Measurements from ENCODE around the gene MAML2. TPM values are rescaled to one million over a fixed set of nuclear protein-coding genes. Genes with fewer than 3 reads are reported as not detected.

MAML2 gene
- total and polyA plus RNA-seq, 2 experiments from 2014 or later = 1.1 to 8.2 TPM

- Histone ChIP-seq H3K27ac (no peak overlapping the region), H3K4me1 (ENCODE audit: low read depth) (no peaks in the 10 kb centered on the region), H3K36me3 (no peaks in the 10 kb centered on the region), H3K4me3 (no peak overlapping the region), H3K9me3 (ENCODE audit: low read depth) (no peaks in the 10 kb centered on the region), H3K27me3 (no peaks in the 10 kb centered on the region)
- no peak for DNase-seq (ENCODE audit: low read depth in 1 of 2, low spot score in 1 of 2)
- TF ChIP-seq, protein P1, sequence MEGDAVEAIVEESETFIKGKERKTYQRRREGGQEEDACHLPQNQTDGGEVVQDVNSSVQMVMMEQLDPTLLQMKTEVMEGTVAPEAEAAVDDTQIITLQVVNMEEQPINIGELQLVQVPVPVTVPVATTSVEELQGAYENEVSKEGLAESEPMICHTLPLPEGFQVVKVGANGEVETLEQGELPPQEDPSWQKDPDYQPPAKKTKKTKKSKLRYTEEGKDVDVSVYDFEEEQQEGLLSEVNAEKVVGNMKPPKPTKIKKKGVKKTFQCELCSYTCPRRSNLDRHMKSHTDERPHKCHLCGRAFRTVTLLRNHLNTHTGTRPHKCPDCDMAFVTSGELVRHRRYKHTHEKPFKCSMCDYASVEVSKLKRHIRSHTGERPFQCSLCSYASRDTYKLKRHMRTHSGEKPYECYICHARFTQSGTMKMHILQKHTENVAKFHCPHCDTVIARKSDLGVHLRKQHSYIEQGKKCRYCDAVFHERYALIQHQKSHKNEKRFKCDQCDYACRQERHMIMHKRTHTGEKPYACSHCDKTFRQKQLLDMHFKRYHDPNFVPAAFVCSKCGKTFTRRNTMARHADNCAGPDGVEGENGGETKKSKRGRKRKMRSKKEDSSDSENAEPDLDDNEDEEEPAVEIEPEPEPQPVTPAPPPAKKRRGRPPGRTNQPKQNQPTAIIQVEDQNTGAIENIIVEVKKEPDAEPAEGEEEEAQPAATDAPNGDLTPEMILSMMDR (IDR thresholded peaks at IDR 0.05; ENCODE audit: low read depth, low read length) = no peak
Measured at GRCh38 chr11:95944623-95945022, 398.4 kb downstream of the MAML2 start.

- Histone ChIP-seq H3K9me3 (ENCODE audit: low read depth) (no peaks in the 10 kb centered on the region), H3K4me1 (ENCODE audit: low read depth) (no peaks in the 10 kb centered on the region), H3K27me3 (no peaks in the 10 kb centered on the region), H3K27ac (no peak overlapping the region), H3K36me3 (no peaks in the 10 kb centered on the region), H3K4me3 (no peak overlapping the region)
- DNase-seq (ENCODE audit: low read depth in 1 of 2, low spot score in 1 of 2) = no peak
- TF ChIP-seq, protein P1 (IDR thresholded peaks at IDR 0.05; ENCODE audit: low read depth, low read length) = no peak
Measured at GRCh38 chr11:95943546-95943945, 399.4 kb downstream of the MAML2 start.

DNA sequence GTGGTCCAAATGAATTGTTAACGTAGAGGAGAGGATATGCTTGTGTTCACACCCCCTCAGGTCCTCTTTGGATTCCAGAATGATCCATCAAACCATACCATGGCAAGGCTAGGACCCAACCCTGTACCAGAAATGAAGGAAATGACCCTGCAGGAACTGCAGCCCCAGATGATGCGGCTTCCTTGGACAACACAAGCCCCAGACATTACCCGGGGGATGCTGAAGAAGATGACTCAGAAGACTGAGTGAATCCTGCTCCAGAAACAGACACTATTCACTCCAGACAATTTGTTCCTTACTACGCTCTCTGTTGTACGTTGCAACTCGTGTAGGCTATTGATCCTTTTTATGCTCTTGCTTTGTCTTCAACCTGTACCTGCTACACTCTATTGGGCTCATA lies 403.9 kb downstream of the MAML2 start:
- H3K27me3 ChIP-seq = no peaks in the 10 kb centered on the region
- no peak for DNase-seq (ENCODE audit: low read depth in 1 of 2, low spot score in 1 of 2)
- H3K27ac ChIP-seq = no peak overlapping the region
- no peaks in the 10 kb centered on the region for H3K4me1 ChIP-seq (ENCODE audit: low read depth)
- TF ChIP-seq, protein P1 (IDR thresholded peaks at IDR 0.05; ENCODE audit: low read depth, low read length) = no peak
- no peaks in the 10 kb centered on the region for H3K36me3 ChIP-seq
- no peaks in the 10 kb centered on the region for H3K9me3 ChIP-seq (ENCODE audit: low read depth)
- no peak overlapping the region for H3K4me3 ChIP-seq

GRCh38 chr11:95937358-95937757 lies 405.6 kb downstream of the MAML2 start:
- H3K9me3 ChIP-seq (ENCODE audit: low read depth) = no peaks in the 10 kb centered on the region
- H3K27ac ChIP-seq = no peak overlapping the region
- DNase-seq (ENCODE audit: low read depth in 1 of 2, low spot score in 1 of 2) = peak in 1 of 2 donors; percentile 25
- no peaks in the 10 kb centered on the region for H3K27me3 ChIP-seq
- H3K4me3 ChIP-seq = no peak overlapping the region
- no peaks in the 10 kb centered on the region for H3K36me3 ChIP-seq
- TF ChIP-seq, protein P1 (IDR thresholded peaks at IDR 0.05; ENCODE audit: low read depth, low read length) = no peak
- no peaks in the 10 kb centered on the region for H3K4me1 ChIP-seq (ENCODE audit: low read depth)

DNA sequence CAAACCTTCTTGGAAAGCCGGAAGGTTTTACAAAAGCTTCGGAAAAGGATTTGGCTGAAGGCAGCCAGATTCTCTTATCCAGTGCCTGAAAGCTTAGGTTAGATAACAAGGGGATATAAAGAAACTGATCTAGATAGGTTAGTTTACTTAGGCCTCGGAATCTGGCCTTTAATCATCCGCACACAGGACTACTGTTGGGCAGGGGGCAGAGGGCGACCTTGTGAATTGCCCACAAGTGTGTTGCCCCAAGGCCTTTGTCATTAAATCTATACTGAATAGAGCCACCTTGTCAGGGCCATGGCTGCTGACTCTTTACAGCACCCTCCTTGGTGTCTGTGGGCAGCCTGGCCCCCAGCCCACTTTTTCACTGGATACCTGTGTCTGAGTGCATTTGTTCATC lies 409.4 kb downstream of the MAML2 start:
- H3K9me3 ChIP-seq (ENCODE audit: low read depth) = no peaks in the 10 kb centered on the region
- H3K4me3 ChIP-seq = no peak overlapping the region
- TF ChIP-seq, protein P1 (IDR thresholded peaks at IDR 0.05; ENCODE audit: low read depth, low read length) = no peak
- H3K36me3 ChIP-seq = no peaks in the 10 kb centered on the region
- H3K27me3 ChIP-seq = no peaks in the 10 kb centered on the region
- DNase-seq (ENCODE audit: low read depth in 1 of 2, low spot score in 1 of 2) = no peak
- H3K27ac ChIP-seq = no peak overlapping the region
- H3K4me1 ChIP-seq (ENCODE audit: low read depth) = no peaks in the 10 kb centered on the region

DNA sequence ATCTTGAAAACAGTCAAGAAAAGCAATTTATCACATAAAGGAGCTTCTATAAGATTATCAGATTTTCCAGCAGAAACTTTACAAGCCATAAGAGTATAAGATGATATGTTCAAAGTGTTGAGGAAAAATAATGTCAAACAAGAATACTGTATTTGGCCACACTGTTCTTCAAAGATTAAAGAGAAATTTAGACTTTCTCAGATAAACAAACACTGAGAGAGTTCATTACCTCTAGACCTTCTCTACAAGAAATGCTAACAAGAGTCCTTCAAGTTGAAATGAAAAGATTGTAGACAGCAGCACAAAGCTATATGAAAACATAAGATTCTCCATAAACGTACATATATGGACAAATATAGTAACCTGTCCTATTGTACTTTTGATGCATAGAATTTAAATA lies 411.1 kb downstream of the MAML2 start:
- Histone ChIP-seq H3K4me1 (ENCODE audit: low read depth) (no peaks in the 10 kb centered on the region), H3K27me3 (no peaks in the 10 kb centered on the region), H3K27ac (no peak overlapping the region), H3K9me3 (ENCODE audit: low read depth) (no peaks in the 10 kb centered on the region), H3K4me3 (no peak overlapping the region), H3K36me3 (no peaks in the 10 kb centered on the region)
- no peak for DNase-seq (ENCODE audit: low read depth in 1 of 2, low spot score in 1 of 2)
- TF ChIP-seq, protein P1 (IDR thresholded peaks at IDR 0.05; ENCODE audit: low read depth, low read length) = no peak
